ENCODE results near the gene GRK2. TPM values are rescaled to one million over a fixed set of nuclear protein-coding genes. Genes with fewer than 3 reads are reported as not detected.

GRK2 gene
- total and polyA plus RNA-seq, 9 of the 15 experiments (the other 6 are each of a cell fraction or from before 2014, with no cell fraction given), result 0.24 to 95.8 (median 56.5) TPM

GRCh38 chr11:67267188-67268080 is 1.2 kb downstream of the GRK2 start (continued):
- TF ChIP-seq, protein P1, sequence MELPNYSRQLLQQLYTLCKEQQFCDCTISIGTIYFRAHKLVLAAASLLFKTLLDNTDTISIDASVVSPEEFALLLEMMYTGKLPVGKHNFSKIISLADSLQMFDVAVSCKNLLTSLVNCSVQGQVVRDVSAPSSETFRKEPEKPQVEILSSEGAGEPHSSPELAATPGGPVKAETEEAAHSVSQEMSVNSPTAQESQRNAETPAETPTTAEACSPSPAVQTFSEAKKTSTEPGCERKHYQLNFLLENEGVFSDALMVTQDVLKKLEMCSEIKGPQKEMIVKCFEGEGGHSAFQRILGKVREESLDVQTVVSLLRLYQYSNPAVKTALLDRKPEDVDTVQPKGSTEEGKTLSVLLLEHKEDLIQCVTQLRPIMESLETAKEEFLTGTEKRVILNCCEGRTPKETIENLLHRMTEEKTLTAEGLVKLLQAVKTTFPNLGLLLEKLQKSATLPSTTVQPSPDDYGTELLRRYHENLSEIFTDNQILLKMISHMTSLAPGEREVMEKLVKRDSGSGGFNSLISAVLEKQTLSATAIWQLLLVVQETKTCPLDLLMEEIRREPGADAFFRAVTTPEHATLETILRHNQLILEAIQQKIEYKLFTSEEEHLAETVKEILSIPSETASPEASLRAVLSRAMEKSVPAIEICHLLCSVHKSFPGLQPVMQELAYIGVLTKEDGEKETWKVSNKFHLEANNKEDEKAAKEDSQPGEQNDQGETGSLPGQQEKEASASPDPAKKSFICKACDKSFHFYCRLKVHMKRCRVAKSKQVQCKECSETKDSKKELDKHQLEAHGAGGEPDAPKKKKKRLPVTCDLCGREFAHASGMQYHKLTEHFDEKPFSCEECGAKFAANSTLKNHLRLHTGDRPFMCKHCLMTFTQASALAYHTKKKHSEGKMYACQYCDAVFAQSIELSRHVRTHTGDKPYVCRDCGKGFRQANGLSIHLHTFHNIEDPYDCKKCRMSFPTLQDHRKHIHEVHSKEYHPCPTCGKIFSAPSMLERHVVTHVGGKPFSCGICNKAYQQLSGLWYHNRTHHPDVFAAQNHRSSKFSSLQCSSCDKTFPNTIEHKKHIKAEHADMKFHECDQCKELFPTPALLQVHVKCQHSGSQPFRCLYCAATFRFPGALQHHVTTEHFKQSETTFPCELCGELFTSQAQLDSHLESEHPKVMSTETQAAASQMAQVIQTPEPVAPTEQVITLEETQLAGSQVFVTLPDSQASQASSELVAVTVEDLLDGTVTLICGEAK (IDR thresholded peaks at IDR 0.05), result 0 out of 2 replicates have a peak, but pooled peaks have one; percentile 4
- TF ChIP-seq, protein P1 (CRISPR knock-in tag; IDR thresholded peaks at IDR 0.05), result no peak
- no peak for TF ChIP-seq HDAC1 (IDR thresholded peaks at IDR 0.05)
- no peak for TF ChIP-seq NR2F6 (CRISPR knock-in tag; IDR thresholded peaks at IDR 0.05)
- TF ChIP-seq TEAD2 (tag; IDR thresholded peaks at IDR 0.05), result no peak
- TF ChIP-seq ZNF57 (CRISPR knock-in tag; IDR thresholded peaks at IDR 0.05), result no peak
- TF ChIP-seq CTBP1 (IDR thresholded peaks at IDR 0.05; ENCODE audit: borderline replicate concordance), result peak; percentile 47; the same call in 1 of the 2 replicates
- peak; percentile 33 for TF ChIP-seq KDM5B (IDR thresholded peaks at IDR 0.05; ENCODE audit: insufficient replicate concordance, low read depth, low read length)
- TF ChIP-seq CHD4 (IDR thresholded peaks at IDR 0.05; ENCODE audit: insufficient read depth, insufficient replicate concordance, low read depth, low read length, poor library complexity, severe bottlenecking), result no peak
- no peak for TF ChIP-seq HIVEP1 (CRISPR knock-in tag; IDR thresholded peaks at IDR 0.05)
- no peak for TF ChIP-seq COPS2 (conservative IDR thresholded peaks at IDR 0.05)
- no peak for TF ChIP-seq MED1 (CRISPR knock-in tag; IDR thresholded peaks at IDR 0.05; ENCODE audit: borderline replicate concordance)
- no peak for TF ChIP-seq ZNF274 (IDR thresholded peaks at IDR 0.05; ENCODE audit: borderline replicate concordance, low read depth, low read length)
- TF ChIP-seq ZSCAN29 (IDR thresholded peaks at IDR 0.05), result no peak
- TF ChIP-seq NBN (IDR thresholded peaks at IDR 0.05; ENCODE audit: low read depth), result no peak
- TF ChIP-seq BCL6 (CRISPR knock-in tag; IDR thresholded peaks at IDR 0.05), result no peak
- TF ChIP-seq IRF1 (CRISPR knock-in tag; IDR thresholded peaks at IDR 0.05; ENCODE audit: borderline replicate concordance), result no peak
- no peak for TF ChIP-seq ZBTB1 (CRISPR knock-in tag; IDR thresholded peaks at IDR 0.05; ENCODE audit: borderline replicate concordance, low read depth)

Data from K562 (cell line).